ENCODE measurements around the gene RIC3.

Gene RIC3

DNA sequence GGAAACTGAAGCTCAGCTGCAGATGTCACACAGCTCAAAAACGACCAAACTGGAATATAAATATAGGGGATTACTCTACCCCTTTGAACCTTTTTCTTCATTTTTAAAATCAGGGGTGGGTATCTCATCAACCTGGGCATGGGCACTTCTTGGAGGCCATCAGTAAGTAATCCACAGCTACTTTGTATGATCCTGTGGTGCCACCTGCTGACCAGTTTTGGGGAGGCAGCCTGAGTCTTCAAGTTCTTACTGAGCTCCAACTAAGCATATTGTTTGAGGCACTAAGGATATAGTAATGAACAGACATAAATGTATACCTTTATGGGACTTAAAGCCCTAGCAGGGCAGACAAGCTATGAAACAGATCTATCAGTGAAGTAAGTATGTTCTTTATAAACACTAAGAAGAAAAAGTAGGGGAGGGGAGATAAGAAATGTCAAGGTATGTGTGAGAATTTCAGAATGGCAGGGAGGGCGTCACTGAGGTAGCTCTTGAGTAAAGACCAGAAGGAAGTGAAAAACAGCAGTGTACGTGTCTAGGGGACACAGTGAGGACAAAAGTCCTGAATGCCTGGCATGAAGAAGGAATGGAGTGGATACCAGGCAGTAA lies 69.4 kb downstream of the RIC3 start:
- H3F3A ChIP-seq (ENCODE audit: insufficient read depth, low read length), result no peaks in the 10 kb centered on the region
- no peaks in the 10 kb centered on the region for H3K9me3 ChIP-seq (ENCODE audit: low read length)
- H4K20me1 ChIP-seq (ENCODE audit: insufficient read depth, low read length), result no peaks in the 10 kb centered on the region
- H3K4me1 ChIP-seq (ENCODE audit: insufficient read depth, low read length, severe bottlenecking), result no peaks in the 10 kb centered on the region
- H3K4me3 ChIP-seq (ENCODE audit: low read depth, low read length, poor library complexity, severe bottlenecking), result no peak overlapping the region
- no peak overlapping the region for H3K27ac ChIP-seq (ENCODE audit: low read depth, low read length, poor library complexity, severe bottlenecking)
- no peak overlapping the region for H3K4me2 ChIP-seq (ENCODE audit: low read length)
- H3K36me3 ChIP-seq (ENCODE audit: insufficient read depth, low read length), result no peaks in the 10 kb centered on the region
- no peaks in the 10 kb centered on the region for H3K27me3 ChIP-seq (ENCODE audit: insufficient read depth, low read length)
- no peaks in the 10 kb centered on the region for H3K79me2 ChIP-seq (ENCODE audit: insufficient read depth, low read length)
- no peaks in the 10 kb centered on the region for H3K9me2 ChIP-seq (ENCODE audit: low read depth, low read length)
- TF ChIP-seq, protein P1, sequence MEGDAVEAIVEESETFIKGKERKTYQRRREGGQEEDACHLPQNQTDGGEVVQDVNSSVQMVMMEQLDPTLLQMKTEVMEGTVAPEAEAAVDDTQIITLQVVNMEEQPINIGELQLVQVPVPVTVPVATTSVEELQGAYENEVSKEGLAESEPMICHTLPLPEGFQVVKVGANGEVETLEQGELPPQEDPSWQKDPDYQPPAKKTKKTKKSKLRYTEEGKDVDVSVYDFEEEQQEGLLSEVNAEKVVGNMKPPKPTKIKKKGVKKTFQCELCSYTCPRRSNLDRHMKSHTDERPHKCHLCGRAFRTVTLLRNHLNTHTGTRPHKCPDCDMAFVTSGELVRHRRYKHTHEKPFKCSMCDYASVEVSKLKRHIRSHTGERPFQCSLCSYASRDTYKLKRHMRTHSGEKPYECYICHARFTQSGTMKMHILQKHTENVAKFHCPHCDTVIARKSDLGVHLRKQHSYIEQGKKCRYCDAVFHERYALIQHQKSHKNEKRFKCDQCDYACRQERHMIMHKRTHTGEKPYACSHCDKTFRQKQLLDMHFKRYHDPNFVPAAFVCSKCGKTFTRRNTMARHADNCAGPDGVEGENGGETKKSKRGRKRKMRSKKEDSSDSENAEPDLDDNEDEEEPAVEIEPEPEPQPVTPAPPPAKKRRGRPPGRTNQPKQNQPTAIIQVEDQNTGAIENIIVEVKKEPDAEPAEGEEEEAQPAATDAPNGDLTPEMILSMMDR (IDR thresholded peaks at IDR 0.05; ENCODE audit: low read length), result peak; percentile 84
- no peak for TF ChIP-seq EZH2 (IDR thresholded peaks at IDR 0.05; ENCODE audit: borderline replicate concordance, low read length)
- H2AFZ ChIP-seq (ENCODE audit: low read length), result no peak overlapping the region
- H3K9ac ChIP-seq (ENCODE audit: low read length), result no peak overlapping the region

DNA sequence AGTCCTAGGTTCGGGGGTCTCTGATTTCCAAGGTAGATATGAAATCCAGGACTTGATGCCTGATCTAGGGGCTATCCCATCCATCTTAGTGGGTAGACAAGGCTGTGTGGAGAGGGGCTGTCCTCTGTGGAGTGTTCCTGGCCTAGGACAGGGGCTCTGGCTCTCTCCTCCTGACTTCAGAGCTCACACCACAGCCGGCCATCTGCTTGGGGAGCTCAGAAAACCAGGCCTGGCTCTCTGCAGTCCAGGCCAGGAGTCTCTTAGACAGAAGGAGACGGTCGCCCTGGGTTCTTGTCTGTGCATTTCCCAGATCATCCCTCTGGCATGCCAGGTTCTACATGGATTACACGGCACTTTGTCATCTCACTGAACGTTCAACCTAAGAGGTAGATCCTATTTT lies 69.9 kb downstream of the RIC3 start:
- Histone ChIP-seq H3K27ac (ENCODE audit: low read depth, low read length, poor library complexity, severe bottlenecking) (no peak overlapping the region), H3F3A (ENCODE audit: insufficient read depth, low read length) (no peaks in the 10 kb centered on the region), H3K4me1 (ENCODE audit: insufficient read depth, low read length, severe bottlenecking) (no peaks in the 10 kb centered on the region), H3K36me3 (ENCODE audit: insufficient read depth, low read length) (no peaks in the 10 kb centered on the region), H3K9ac (ENCODE audit: low read length) (no peak overlapping the region), H3K9me2 (ENCODE audit: low read depth, low read length) (no peaks in the 10 kb centered on the region), H3K9me3 (ENCODE audit: low read length) (no peaks in the 10 kb centered on the region), H3K27me3 (ENCODE audit: insufficient read depth, low read length) (no peaks in the 10 kb centered on the region), H3K4me2 (ENCODE audit: low read length) (no peak overlapping the region), H3K79me2 (ENCODE audit: insufficient read depth, low read length) (no peaks in the 10 kb centered on the region), H2AFZ (ENCODE audit: low read length) (no peak overlapping the region), H3K4me3 (ENCODE audit: low read depth, low read length, poor library complexity, severe bottlenecking) (no peak overlapping the region), H4K20me1 (ENCODE audit: insufficient read depth, low read length) (no peaks in the 10 kb centered on the region)
- no peak for TF ChIP-seq EZH2 (IDR thresholded peaks at IDR 0.05; ENCODE audit: borderline replicate concordance, low read length)
- TF ChIP-seq, protein P1 (IDR thresholded peaks at IDR 0.05; ENCODE audit: low read length), result no peak

DNA sequence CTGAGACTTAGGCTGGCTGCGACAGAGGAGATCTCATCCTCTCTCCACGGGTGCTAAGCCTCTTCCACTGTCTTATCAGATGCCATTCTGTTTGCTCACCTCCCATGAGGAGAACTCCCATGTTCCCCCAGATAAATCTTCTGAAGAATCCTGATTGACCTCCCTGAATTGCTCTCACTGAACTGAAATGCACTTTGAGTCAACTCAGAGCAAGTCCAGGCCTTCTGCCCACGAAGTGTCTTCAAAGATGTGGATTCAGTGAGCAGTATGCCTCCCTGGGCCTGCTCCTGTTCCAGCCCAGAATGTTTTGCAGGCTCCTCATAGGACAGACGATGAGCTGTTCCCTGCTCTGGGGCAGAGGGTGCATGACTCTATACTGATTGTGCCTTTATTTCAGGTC lies 70.5 kb downstream of the RIC3 start:
- TF ChIP-seq EZH2 (IDR thresholded peaks at IDR 0.05; ENCODE audit: borderline replicate concordance, low read length), result no peak
- TF ChIP-seq, protein P1 (IDR thresholded peaks at IDR 0.05; ENCODE audit: low read length), result no peak
- Histone ChIP-seq H3K4me1 (ENCODE audit: insufficient read depth, low read length, severe bottlenecking) (no peaks in the 10 kb centered on the region), H3K4me2 (ENCODE audit: low read length) (no peak overlapping the region), H3K27me3 (ENCODE audit: insufficient read depth, low read length) (no peaks in the 10 kb centered on the region), H4K20me1 (ENCODE audit: insufficient read depth, low read length) (no peaks in the 10 kb centered on the region), H3K4me3 (ENCODE audit: low read depth, low read length, poor library complexity, severe bottlenecking) (no peak overlapping the region), H3K9me2 (ENCODE audit: low read depth, low read length) (no peaks in the 10 kb centered on the region), H2AFZ (ENCODE audit: low read length) (no peak overlapping the region), H3F3A (ENCODE audit: insufficient read depth, low read length) (no peaks in the 10 kb centered on the region), H3K9ac (ENCODE audit: low read length) (no peak overlapping the region), H3K36me3 (ENCODE audit: insufficient read depth, low read length) (no peaks in the 10 kb centered on the region), H3K79me2 (ENCODE audit: insufficient read depth, low read length) (no peaks in the 10 kb centered on the region), H3K9me3 (ENCODE audit: low read length) (no peaks in the 10 kb centered on the region), H3K27ac (ENCODE audit: low read depth, low read length, poor library complexity, severe bottlenecking) (no peak overlapping the region)

Data from OCI-LY1 (cell line).